ENCODE results near the gene BEX4. TPM values are rescaled to one million over a fixed set of nuclear protein-coding genes. Genes with fewer than 3 reads are reported as not detected.

BEX4 gene
- total and polyA plus RNA-seq, 9 of the 15 experiments (the other 6 are each of a cell fraction or from before 2014, with no cell fraction given), result 74.6 to 399 (median 154) TPM

- no peak overlapping the region; the same call in 1 of the 2 replicates for H2AFZ ChIP-seq (ENCODE audit: low read depth, low read length)
- no TSS peak for BruUV-seq (replicated peaks)
- ChIA-PET POLR2A (interaction anchor here (1.2 kb wide), 1 partner anchor 226 kb away, joined by 3 read pairs; no protein-coding TSS in a partner anchor), CTCF (ENCODE audit: low intra/inter-chr PET ratio) (interaction anchor here (2.0 kb wide), 1 partner anchor 226 kb away, joined by 14 read pairs; no protein-coding TSS in a partner anchor)
- no peak overlapping the region for H3K4me2 ChIP-seq (ENCODE audit: insufficient read depth, low read length)
- no peaks in the 10 kb centered on the region for H4K20me1 ChIP-seq (replicated peaks; ENCODE audit: control insufficient read depth, insufficient read depth, low read length)
- H3K4me1 ChIP-seq (replicated peaks in 1 of 2; ENCODE audit: control insufficient read depth in 2 of 2, insufficient read depth in 2 of 2, low read length in 2 of 2), result peaks cover 0 to 3% of the 10 kb centered on the region in 2 experiments; a peak in 2 of 5 replicates
- no peak overlapping the region for H3K9ac ChIP-seq (ENCODE audit: insufficient read depth in 1 of 2, low read depth in 2 of 2, low read length in 2 of 2)
- H3K79me2 ChIP-seq (ENCODE audit: control insufficient read depth, insufficient read depth, low read length), result no peaks in the 10 kb centered on the region
- no peaks in the 10 kb centered on the region for H3K27me3 ChIP-seq (ENCODE audit: control insufficient read depth in 2 of 2, insufficient read depth in 2 of 2, low read length in 2 of 2)
- ATAC-seq (no peak), FAIRE-seq (no peak), DNase-seq (ENCODE audit: extremely low read depth in 1 of 4, low spot score in 3 of 4) (no peak)
- intact Hi-C loops (cut with micrococcal nuclease), result loop anchor here (2.0 kb wide), 2 partner anchors 219 to 227 kb away; no protein-coding TSS in a partner anchor
- no peaks in the 10 kb centered on the region for H3K9me1 ChIP-seq (ENCODE audit: control insufficient read depth, insufficient read depth, low read length)
- no peaks in the 10 kb centered on the region for H3K36me3 ChIP-seq (ENCODE audit: control insufficient read depth, insufficient read depth, low read length)
- H3K27ac ChIP-seq (ENCODE audit: extremely low read depth, low read depth, low read length), result no peak overlapping the region
- no peaks in the 10 kb centered on the region for H3K9me3 ChIP-seq (replicated peaks; ENCODE audit: control insufficient read depth, insufficient read depth, low read depth, low read length)
- no peak overlapping the region for H3K4me3 ChIP-seq
- in situ Hi-C loops (cut with MboI), result no loop called here
- no peak for TF ChIP-seq BMI1 (IDR thresholded peaks at IDR 0.05; ENCODE audit: low read length)
- TF ChIP-seq STAT5A (IDR thresholded peaks at IDR 0.05; ENCODE audit: borderline replicate concordance, low read length), result no peak
- TF ChIP-seq AFF4 (CRISPR knock-in tag; IDR thresholded peaks at IDR 0.05), result no peak
- no peak for TF ChIP-seq ZNF695 (CRISPR knock-in tag; IDR thresholded peaks at IDR 0.05)
- no peak for TF ChIP-seq E2F4 (CRISPR knock-in tag; IDR thresholded peaks at IDR 0.05; ENCODE audit: low read depth)
- no peak for TF ChIP-seq ZEB2 (IDR thresholded peaks at IDR 0.05)
- no peak for TF ChIP-seq CBFB (CRISPR knock-in tag; IDR thresholded peaks at IDR 0.05)
- no peak for TF ChIP-seq CREB1 (IDR thresholded peaks at IDR 0.05)
- no peak for TF ChIP-seq CREB1 (CRISPR knock-in tag; IDR thresholded peaks at IDR 0.05)
- TF ChIP-seq ZBTB11 (CRISPR knock-in tag; IDR thresholded peaks at IDR 0.05), result no peak
- TF ChIP-seq NUFIP1 (IDR thresholded peaks at IDR 0.05; ENCODE audit: partially characterized antibody), result no peak
- no peak for TF ChIP-seq ZNF316 (IDR thresholded peaks at IDR 0.05)
- no peak for TF ChIP-seq ZNF12 (CRISPR knock-in tag; IDR thresholded peaks at IDR 0.05)
- no peak for TF ChIP-seq ZFP36 (IDR thresholded peaks at IDR 0.05; ENCODE audit: low read depth, low read length, partially characterized antibody)
- no peak for TF ChIP-seq ZNF41 (CRISPR knock-in tag; conservative IDR thresholded peaks at IDR 0.05)
- no peak for TF ChIP-seq KLF13 (tag; IDR thresholded peaks at IDR 0.05; ENCODE audit: borderline replicate concordance, low read depth)
Measured at GRCh38 chrX:103177556-103177955, 37.4 kb upstream of the BEX4 start.

Data from K562 (cell line).